ENCODE data around the gene RNF150. TPM values are rescaled to one million over a fixed set of nuclear protein-coding genes. Genes with fewer than 3 reads are reported as not detected.

RNF150 gene
- total and polyA plus RNA-seq, 2 of the 8 experiments (the other 6 are each of a cell fraction or from before 2014, with no cell fraction given): 3.4 to 4.8 TPM

- Histone ChIP-seq H4K5ac (ENCODE audit: insufficient read length, low read depth, low read length) (no peak overlapping the region), H2BK15ac (ENCODE audit: low read length) (no peak overlapping the region), H3K18ac (ENCODE audit: extremely low read depth, low read length) (no peak overlapping the region), H2BK20ac (ENCODE audit: low read length) (no peak overlapping the region), H3K9ac (replicated peaks in 1 of 4; ENCODE audit: extremely low read depth in 1 of 4, low read depth in 3 of 4, low read length in 3 of 4) (no peak overlapping the region), H3K79me2 (ENCODE audit: control insufficient read depth in 1 of 2, insufficient read depth in 2 of 2, low read length in 2 of 2) (no peaks in the 10 kb centered on the region), H4K20me1 (replicated peaks in 1 of 2; ENCODE audit: control insufficient read depth in 1 of 2, insufficient read depth in 2 of 2, low read length in 2 of 2) (no peaks in the 10 kb centered on the region), H3K23ac (ENCODE audit: insufficient read length) (no peak overlapping the region), H3K56ac (replicated peaks; ENCODE audit: insufficient read length, low read depth, low read length) (no peak overlapping the region), H3K4me3 (ENCODE audit: extremely low read depth in 1 of 4, insufficient read depth in 2 of 4, low read depth in 3 of 4, low read length in 4 of 4) (no peak overlapping the region), H3K4me1 (replicated peaks in 1 of 4; ENCODE audit: control insufficient read depth in 3 of 4, insufficient read depth in 4 of 4, low read length in 3 of 4) (no peaks in the 10 kb centered on the region; a peak in 1 of 7 replicates), H4K8ac (ENCODE audit: extremely low read depth, insufficient read depth, low read length) (no peak overlapping the region), H3K9me3 (ENCODE audit: insufficient read depth in 2 of 2, low read depth in 1 of 2, low read length in 1 of 2) (no peaks in the 10 kb centered on the region), H3K27me3 (replicated peaks in 1 of 4; ENCODE audit: control insufficient read depth in 3 of 4, extremely low read depth in 1 of 4, insufficient read depth in 3 of 4, low read length in 3 of 4) (no peaks in the 10 kb centered on the region), H2BK5ac (ENCODE audit: low read depth, low read length) (no peak overlapping the region), H3K4me2 (ENCODE audit: insufficient read depth in 1 of 2, low read depth in 2 of 2, low read length in 2 of 2) (no peak overlapping the region), H3K4ac (replicated peaks; ENCODE audit: insufficient read length, low read depth, low read length) (no peak overlapping the region), H2BK120ac (replicated peaks; ENCODE audit: low read depth, low read length) (no peak overlapping the region), H3K27ac (ENCODE audit: low read depth, low read length) (no peak overlapping the region), H2AFZ (ENCODE audit: low read length) (no peak overlapping the region), H2BK12ac (ENCODE audit: low read depth, low read length) (no peak overlapping the region), H2AK5ac (ENCODE audit: low read depth, low read length) (no peak overlapping the region), H3K79me1 (ENCODE audit: low read depth, low read length) (no peaks in the 10 kb centered on the region), H3K14ac (ENCODE audit: insufficient read length) (no peak overlapping the region), H3K36me3 (ENCODE audit: control insufficient read depth in 2 of 4, insufficient read depth in 4 of 4, low read length in 3 of 4) (no peaks in the 10 kb centered on the region), H4K91ac (replicated peaks; ENCODE audit: insufficient read length, low read length) (no peak overlapping the region), H3K23me2 (ENCODE audit: low read depth, low read length) (no peaks in the 10 kb centered on the region)
- ChIA-PET CTCF (ENCODE audit: partially characterized antibody) (interaction anchor here (1.6 to 1.9 kb wide), 2 partner anchors 16 to 107 kb away, joined by 4 to 5 read pairs; no protein-coding TSS in a partner anchor), POLR2A (ENCODE audit: partially characterized antibody) (no interaction called here)
- TF ChIP-seq HDAC6 (IDR thresholded peaks at IDR 0.05; ENCODE audit: low read depth, low read length) (no peak), RNF2 (IDR thresholded peaks at IDR 0.05; ENCODE audit: borderline replicate concordance, low read depth, low read length, missing control alignments, poor library complexity, severe bottlenecking) (no peak), RAD21 (IDR thresholded peaks at IDR 0.05 in 1 of 2, conservative IDR thresholded peaks at IDR 0.05 in 1 of 2; ENCODE audit: low read depth in 2 of 2, low read length in 2 of 2) (no peak), TEAD4 (IDR thresholded peaks at IDR 0.05; ENCODE audit: low read depth, low read length) (no peak)
- TF ChIP-seq, protein P1, sequence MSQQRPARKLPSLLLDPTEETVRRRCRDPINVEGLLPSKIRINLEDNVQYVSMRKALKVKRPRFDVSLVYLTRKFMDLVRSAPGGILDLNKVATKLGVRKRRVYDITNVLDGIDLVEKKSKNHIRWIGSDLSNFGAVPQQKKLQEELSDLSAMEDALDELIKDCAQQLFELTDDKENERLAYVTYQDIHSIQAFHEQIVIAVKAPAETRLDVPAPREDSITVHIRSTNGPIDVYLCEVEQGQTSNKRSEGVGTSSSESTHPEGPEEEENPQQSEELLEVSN (IDR thresholded peaks at IDR 0.05): no peak
- 73% methylated on average over 1 of the region's 1 CpG; no CpG with 5 or more reads in 1 of the 2 experiments for WGBS, 2 experiments (ENCODE audit: extremely low coverage in 1 of 2, insufficient coverage in 1 of 2, insufficient read length in 1 of 2, insufficient replicate concordance in 2 of 2, low coverage in 1 of 2, low lambda C conversion rate in 2 of 2, missing lambda C conversion rate in 1 of 2)
- no peak for DNase-seq (ENCODE audit: low read depth in 1 of 2, low spot score in 2 of 2)
- FAIRE-seq: no peak
Observed at GRCh38 chr4:141027421-141027820, 105.8 kb downstream of the RNF150 start.

Measured in H1 (cell line).